HG03521 (cell line): ENCODE data around the gene PRAC2.

ENCODE experiments used
- ATAC-seq: cut with Tn5 transposase; IDR thresholded peaks from one replicate; pipeline ENCODE4 v1.9.1; 2021; ENCODE audit warnings: mild to moderate bottlenecking, moderate library complexity; ENCODE audit not compliant: unreplicated experiment

Gene PRAC2

DNA sequence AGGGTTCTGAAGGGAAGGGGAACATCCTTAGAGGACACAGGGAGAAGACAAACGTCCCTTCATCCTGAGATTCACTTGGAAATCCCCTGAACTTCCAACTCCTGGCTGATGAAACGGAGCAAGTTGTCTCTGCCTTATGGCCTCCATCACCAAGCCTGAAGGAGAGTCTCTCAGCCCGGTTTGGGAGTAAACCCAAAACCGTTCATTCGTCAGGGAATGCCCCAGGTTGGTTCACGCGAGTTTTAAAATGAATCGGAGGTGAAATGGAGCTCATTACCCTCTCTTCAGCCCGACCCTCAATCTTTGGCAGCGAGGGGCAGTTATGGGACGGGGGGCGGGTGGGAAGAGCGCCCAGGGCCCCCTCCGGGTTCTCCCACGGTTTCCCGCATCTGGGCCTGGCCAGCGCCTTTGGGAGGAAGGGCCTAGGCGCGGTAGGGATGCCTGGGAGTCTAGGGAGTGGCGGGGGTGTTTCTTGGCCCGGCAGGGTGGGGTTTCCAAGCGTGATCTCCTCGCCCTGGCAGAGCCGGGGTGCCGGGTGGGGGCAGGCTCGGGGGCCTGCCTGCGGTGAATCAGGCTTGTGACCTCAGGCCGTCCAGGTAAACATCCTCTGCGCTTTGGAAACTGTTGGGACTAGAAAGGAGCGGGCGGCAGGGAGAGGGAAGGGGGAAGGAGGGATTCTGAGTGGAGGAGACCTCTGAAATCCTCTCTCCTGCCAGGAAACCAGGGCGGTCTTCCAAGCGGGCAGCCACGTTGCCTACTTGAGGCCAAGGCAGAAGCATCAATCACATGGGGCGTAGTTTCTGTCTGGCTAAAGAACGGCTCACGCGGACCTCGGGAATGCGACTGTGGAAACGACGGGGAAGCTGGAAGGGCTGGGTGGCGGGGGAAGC lies 29.7 kb downstream of the PRAC2 start:
- ATAC-seq: no peak

DNA sequence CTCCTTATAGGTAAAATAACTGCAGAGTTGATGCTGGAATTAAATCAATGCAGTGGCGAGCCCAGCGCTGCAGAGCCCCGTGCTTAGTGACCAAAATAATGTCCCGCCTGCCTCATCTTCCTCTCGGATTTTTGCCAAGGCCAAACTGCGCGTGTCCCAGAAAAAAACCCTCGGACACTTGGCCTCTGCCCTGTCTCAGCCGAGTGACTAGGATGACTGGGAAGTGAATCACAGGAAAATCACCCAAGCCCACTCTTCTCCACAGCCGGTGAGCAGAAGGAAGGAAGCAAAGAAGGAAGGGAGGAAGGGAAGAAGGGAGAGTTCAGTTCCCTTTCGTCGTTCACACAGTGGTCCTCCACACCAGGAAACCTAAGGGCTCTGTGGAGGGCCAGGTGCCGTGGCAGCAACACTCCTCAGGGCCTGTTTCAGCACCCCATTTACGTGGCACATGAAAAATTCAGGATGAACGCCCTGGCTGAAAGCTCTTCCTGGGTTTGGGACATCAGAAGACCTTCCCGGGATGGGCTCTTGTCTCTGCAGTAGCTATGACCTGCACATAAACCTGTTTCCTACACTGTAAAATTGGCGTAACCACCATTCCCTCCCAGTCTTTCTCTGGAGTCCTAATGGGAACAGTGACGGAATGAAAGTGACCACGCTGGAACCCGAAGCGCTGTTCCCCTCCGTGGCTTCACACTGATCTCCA lies 31.0 kb downstream of the PRAC2 start:
- ATAC-seq: no peak

DNA sequence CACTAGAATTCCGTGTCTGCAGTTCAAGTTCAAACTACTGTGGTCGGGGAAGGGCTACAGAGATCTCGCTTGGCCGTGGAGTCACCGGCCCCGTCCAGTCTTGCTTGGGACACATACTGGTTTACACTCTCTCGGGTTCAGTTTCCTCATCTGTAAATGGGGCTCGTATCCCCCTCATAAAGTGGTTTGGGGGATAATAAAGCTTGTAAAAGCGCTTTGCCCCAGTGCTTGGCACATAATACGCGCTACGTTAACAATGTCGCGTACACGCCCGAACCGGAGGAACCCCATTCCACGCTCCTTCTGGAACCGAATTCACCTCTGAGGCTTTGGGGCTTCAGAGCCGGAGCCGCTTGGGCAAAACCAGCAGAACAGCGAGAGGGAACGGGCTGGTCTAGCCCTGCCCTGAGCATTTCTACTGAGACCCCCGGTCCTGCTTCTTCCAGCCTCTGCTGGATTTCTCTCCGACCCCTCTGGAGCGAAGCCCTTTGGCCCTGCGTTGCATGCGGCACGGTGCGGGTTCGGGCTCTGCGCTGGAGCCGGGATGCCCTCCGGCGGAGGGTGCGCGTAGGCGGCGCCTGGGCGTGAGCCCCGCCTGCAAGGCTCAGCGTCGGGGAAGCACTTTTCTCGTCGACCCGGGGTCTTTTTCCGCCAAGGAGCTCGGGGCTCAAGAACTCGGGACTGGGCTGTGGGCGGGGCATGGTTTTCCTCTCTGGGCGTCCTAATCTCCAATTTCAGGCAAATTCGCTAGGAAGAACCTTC lies 31.7 kb downstream of the PRAC2 start:
- ATAC-seq: no peak

DNA sequence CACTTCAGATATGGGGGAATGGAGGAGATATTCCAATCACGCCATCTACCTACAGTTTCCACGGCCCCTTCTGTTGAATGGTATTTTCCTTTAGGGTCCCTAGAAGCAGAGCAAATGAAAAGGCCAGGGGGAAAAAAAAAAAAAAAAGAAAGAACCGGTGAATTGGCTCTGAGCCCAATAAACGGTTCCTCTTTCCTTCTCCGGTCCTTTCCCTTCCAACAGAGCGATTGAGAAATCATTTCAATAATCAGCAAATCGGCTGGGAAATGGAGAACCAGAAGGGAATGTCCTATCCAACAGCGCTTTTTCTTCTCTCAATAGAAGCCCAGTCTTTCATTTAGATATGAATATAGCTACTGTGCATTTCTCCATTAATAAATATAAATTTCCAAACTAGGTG lies 32.4 kb downstream of the PRAC2 start:
- ATAC-seq: no peak

GRCh38 chr17:48756830-48757251 lies 33.9 kb downstream of the PRAC2 start:
- no peak for ATAC-seq

GRCh38 chr17:48757524-48757961 lies 34.6 kb downstream of the PRAC2 start:
- no peak for ATAC-seq

- ATAC-seq: no peak
These were observed 36.3 kb downstream of the PRAC2 start for GRCh38 chr17:48759288-48759687.

DNA sequence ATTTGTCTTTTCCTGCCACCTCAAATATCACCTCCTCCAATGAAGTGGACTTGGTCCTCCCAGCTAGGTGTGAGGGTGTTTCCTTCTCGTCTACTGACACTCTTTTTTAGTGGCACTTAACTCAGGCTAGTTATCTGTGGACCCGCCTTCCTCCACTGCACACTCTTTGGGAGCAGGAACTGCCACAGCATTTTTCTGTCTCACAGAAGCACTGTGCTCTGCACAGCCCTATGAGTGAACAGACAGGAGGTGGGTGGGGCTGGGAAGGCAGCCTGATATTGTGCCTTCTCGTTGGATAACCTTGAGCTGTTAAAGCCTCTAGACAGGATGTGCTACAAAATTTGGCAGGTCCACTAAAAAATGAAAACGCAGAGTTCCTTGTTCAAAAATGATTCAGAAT lies 37.4 kb downstream of the PRAC2 start:
- ATAC-seq: no peak

DNA sequence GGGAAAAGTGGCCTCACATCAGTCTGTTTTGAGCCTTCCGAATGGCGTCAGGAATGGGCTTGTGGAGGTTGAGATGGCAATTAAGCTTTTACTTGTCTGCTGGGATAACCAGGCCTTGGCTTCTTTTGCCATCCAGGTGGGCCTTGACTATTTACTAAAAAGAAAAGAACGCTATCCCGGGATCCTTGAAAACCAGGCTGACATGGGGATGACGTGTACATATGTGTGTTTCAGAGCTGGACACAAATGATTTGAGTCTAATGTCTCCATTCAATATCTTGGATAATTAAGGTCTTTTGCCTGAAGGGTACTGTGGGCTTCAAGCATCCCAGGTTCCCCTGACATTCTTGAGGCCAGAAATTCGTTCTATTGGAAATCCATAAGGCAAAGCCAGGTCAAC lies 38.1 kb downstream of the PRAC2 start:
- ATAC-seq: no peak

GRCh38 chr17:48767263-48767774 lies 44.3 kb downstream of the PRAC2 start:
- no peak for ATAC-seq

GRCh38 chr17:48769009-48769675 lies 46.2 kb downstream of the PRAC2 start:
- no peak for ATAC-seq

DNA sequence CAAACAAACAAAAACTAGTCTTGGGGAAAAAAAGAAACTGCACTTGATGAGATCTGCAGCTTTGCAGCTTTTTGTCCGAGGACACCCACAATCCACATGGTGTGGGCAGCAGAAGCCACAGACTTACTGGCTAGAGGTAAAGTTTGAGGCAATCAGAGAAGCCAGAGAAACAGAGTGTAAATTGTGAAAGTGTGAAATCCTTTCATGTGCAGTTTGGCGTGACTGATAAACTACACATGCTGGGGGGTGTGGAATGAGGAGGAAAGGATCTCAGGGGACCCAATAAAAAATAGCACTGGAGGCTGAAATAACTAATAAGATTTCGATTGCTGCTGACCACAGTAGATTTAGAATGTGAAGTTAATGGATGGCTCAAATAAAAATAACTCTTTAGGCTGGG lies 48.0 kb downstream of the PRAC2 start:
- no peak for ATAC-seq

DNA sequence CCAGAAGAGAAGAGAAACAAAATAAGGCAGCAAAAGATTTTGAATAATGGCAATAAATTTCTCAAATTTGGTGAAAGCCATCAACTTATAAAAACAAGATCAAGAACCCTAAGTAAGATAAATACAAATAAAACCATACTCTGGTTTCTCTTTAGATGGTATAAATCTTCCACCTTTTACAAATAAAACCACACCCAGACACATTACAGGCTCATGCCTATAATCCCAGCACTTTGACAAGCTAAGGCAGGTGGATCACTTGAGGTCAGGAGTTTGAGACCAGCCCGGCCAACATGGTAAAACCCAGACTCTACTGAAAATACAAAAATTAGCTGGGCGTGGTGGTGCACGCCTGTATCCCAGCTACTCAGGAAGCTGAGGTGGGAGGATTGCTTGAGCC lies 50.3 kb downstream of the PRAC2 start:
- ATAC-seq: no peak
